Common myeloid progenitor, CD34-positive (primary cell): Measurements from ENCODE around the gene EPHA5.

ENCODE experiments used
- CTCF ChIA-PET: fragments of 350-600 bp; sonication (Branson Sonifier 250); formaldehyde crosslinking; loops from one replicate; lab custom pipeline; 2021; ENCODE audit warnings: antibody characterized with exemption; lab: Charles Lee
- POLR2A ChIA-PET: fragments of 350-600 bp; sonication (Branson Sonifier 250); formaldehyde crosslinking; loops from one replicate; lab custom pipeline; 2021; ENCODE audit warnings: antibody characterized with exemption; lab: Charles Lee
- DNase-seq, 3 donors: peaks; one replicate each; pipeline versions ENCODE4 v3.0.0 to v3.0.0-alpha.2; 2013
- H3K27ac ChIP-seq, 2 experiments: 1 replicate in 1 of 2; 2 replicates in 1 of 2; pipeline ENCODE4 v1.7.0; 2013; ENCODE audit warnings: inconsistent platforms in 2 of 2, low read length in 2 of 2, mild to moderate bottlenecking in 2 of 2, low read depth in 1 of 2, moderate library complexity in 1 of 2; ENCODE audit not compliant: severe bottlenecking in 2 of 2, insufficient read depth in 1 of 2, poor library complexity in 1 of 2
- H3K27me3 ChIP-seq, 5 experiments: replicated peaks in 2 of 5; 1 replicate in 3 of 5; 2 replicates in 2 of 5; pipeline versions ENCODE4 v1.6.1 to v1.7.0; 2013; ENCODE audit warnings: low read length in 4 of 5, mild to moderate bottlenecking in 2 of 5, moderate library complexity in 2 of 5, inconsistent platforms in 1 of 5; ENCODE audit not compliant: insufficient read depth in 5 of 5, control insufficient read depth in 4 of 5
- H3K36me3 ChIP-seq, 4 experiments: 1 replicate in 2 of 4; 2 replicates in 2 of 4; pipeline versions ENCODE4 v1.6.1 to v1.7.0; 2013; ENCODE audit warnings: low read length in 3 of 4, control low read depth in 1 of 4, mild to moderate bottlenecking in 1 of 4; ENCODE audit not compliant: control insufficient read depth in 4 of 4, insufficient read depth in 4 of 4
- H3K4me1 ChIP-seq, 4 experiments: 1 replicate in 3 of 4; 2 replicates in 1 of 4; pipeline versions ENCODE4 v1.6.1 to v1.7.1; 2013; ENCODE audit warnings: low read length in 3 of 4, mild to moderate bottlenecking in 3 of 4, control low read depth in 1 of 4, inconsistent platforms in 1 of 4, moderate library complexity in 1 of 4; ENCODE audit not compliant: control insufficient read depth in 4 of 4, insufficient read depth in 4 of 4; ENCODE audit errors: control extremely low read depth in 1 of 4
- H3K4me3 ChIP-seq, 7 experiments: 1 replicate in 4 of 7; 2 replicates in 3 of 7; pipeline versions ENCODE4 v1.5.1 to v1.7.0; 2013; ENCODE audit warnings: mild to moderate bottlenecking in 7 of 7, low read length in 6 of 7, moderate library complexity in 6 of 7, inconsistent platforms in 2 of 7, low read depth in 2 of 7, control low read depth in 1 of 7; ENCODE audit not compliant: insufficient read depth in 4 of 7, control insufficient read depth in 1 of 7; ENCODE audit errors: extremely low read depth in 1 of 7
- H3K9me3 ChIP-seq, 5 experiments: 1 replicate in 4 of 5; 2 replicates in 1 of 5; pipeline versions ENCODE4 v1.6.1 to v1.7.1; 2013; ENCODE audit warnings: low read length in 4 of 5, mild to moderate bottlenecking in 2 of 5, inconsistent platforms in 1 of 5, low read depth in 1 of 5, moderate library complexity in 1 of 5; ENCODE audit not compliant: control insufficient read depth in 4 of 5, insufficient read depth in 2 of 5; ENCODE audit errors: control extremely low read depth in 1 of 5
- WGBS: methylation state at CpG from one replicate; pipeline ENCODE4 v1.1.5; 2013; ENCODE audit not compliant: insufficient coverage; 5-methylcytosine and 5-hydroxymethylcytosine counted together

Gene EPHA5

DNA sequence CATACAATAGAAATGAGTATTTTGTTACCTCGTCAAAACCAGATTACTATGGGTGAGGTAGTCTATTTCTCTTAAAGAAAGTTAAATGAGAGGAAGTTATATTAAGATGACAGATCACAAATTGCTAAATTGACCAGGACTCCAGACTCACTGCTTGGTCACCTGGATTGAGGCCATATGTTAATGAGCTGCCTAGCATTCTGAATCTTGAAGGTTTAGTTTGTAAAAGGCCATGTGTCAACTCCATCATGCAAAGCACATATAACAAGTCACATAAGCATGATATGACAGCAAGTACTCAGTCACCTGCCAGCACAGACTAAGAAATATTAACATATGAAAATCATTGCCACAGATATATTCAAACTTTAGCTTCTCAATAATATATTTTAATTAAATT is 72.6 kb downstream of the EPHA5 start:
- no CpG with 5 or more reads among the region's 1 CpG for WGBS
- POLR2A ChIA-PET = interaction anchor here (0.6 kb wide), 1 partner anchor 21 kb away, joined by 3 read pairs; no protein-coding TSS in a partner anchor
- no peaks in the 10 kb centered on the region for H3K9me3 ChIP-seq
- no peaks in the 10 kb centered on the region for H3K4me1 ChIP-seq
- no peaks in the 10 kb centered on the region for H3K27me3 ChIP-seq
- DNase-seq = no peak
- H3K4me3 ChIP-seq = no peak overlapping the region
- H3K36me3 ChIP-seq = no peaks in the 10 kb centered on the region
- no peak overlapping the region for H3K27ac ChIP-seq
- CTCF ChIA-PET = no interaction called here

DNA sequence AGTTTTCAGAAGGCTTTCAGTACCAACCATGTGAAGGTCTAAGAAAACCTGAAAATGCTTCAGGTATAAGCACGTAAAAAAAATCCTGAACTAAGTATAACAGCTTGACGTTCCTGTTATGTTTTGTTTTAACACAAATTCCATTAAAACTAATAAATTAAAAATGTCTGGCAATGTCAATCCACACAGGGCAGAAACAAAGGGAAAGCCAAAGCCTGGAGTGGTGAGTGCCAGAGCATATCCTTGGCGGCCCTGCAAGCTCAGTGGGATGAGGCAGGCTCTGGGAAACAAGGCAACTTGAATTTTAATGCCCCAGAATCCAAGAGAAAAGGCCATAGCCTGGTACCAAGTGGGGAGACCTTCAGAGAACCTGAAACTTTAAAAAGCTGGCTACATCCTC is 78.2 kb downstream of the EPHA5 start:
- DNase-seq = no peak
- no peak overlapping the region for H3K27ac ChIP-seq
- no peaks in the 10 kb centered on the region for H3K9me3 ChIP-seq
- WGBS = 17% methylated on average over 1 of the region's 3 CpGs
- CTCF ChIA-PET = no interaction called here
- POLR2A ChIA-PET = no interaction called here
- no peak overlapping the region for H3K4me3 ChIP-seq
- H3K4me1 ChIP-seq = no peaks in the 10 kb centered on the region
- H3K36me3 ChIP-seq = no peaks in the 10 kb centered on the region
- no peaks in the 10 kb centered on the region for H3K27me3 ChIP-seq

DNA sequence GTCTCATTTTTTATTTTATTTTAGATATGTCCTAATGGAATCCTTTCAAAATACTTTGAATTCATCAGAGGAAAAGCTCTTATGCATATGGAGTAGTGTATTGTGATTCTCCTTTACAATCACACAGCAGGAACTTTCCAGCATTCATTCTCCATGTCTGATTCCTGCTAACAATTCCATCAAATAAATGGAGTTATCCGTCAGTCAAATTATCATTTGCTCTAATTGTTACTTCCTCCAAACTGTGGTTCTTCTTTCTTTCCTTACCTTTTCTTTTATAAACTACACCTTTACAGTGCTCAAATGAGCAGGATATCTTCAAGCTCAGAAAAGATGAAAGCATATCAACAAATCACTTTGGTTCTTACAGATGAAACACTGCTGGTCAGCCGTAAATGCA is 80.4 kb downstream of the EPHA5 start:
- H3K36me3 ChIP-seq = no peaks in the 10 kb centered on the region
- WGBS = 50% methylated on average over 1 of the region's 2 CpGs

DNA sequence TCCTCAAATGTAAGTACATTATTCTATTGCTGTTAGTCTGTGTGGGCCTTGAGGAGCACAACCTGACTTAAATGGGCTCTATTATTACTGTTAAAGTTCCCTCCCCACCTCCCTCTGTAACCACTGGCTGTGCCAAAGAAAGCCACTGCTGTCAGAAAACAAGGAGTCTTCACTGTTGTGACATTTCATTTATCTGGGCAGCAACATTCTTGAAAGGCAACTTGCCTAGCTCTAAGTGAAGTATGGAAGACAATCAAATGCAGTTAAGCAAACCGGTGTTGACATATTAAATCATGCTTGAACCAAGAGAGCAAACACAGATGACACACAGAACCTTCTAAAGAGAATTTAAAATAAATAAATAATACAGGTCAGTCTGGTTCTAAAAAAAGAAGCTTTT is 81.0 kb downstream of the EPHA5 start:
- no peaks in the 10 kb centered on the region for H3K36me3 ChIP-seq
- ChIA-PET POLR2A (no interaction called here), CTCF (interaction anchor here (1.4 kb wide), 1 partner anchor 12 kb away, joined by 4 read pairs; no protein-coding TSS in a partner anchor)
- H3K27me3 ChIP-seq = no peaks in the 10 kb centered on the region
- no peaks in the 10 kb centered on the region for H3K4me1 ChIP-seq
- H3K27ac ChIP-seq = no peak overlapping the region
- no peak for DNase-seq
- WGBS = no CpG with 5 or more reads among the region's 1 CpG
- no peak overlapping the region for H3K4me3 ChIP-seq
- H3K9me3 ChIP-seq = no peaks in the 10 kb centered on the region

More for the DNA sequence above, 80.4 kb downstream of the EPHA5 start:
- CTCF ChIA-PET = interaction anchor here (1.4 kb wide), 1 partner anchor 12 kb away, joined by 4 read pairs; no protein-coding TSS in a partner anchor
- no peak for DNase-seq
- Histone ChIP-seq H3K4me3 (no peak overlapping the region), H3K27ac (no peak overlapping the region), H3K27me3 (no peaks in the 10 kb centered on the region), H3K9me3 (no peaks in the 10 kb centered on the region), H3K4me1 (no peaks in the 10 kb centered on the region)
- POLR2A ChIA-PET = no interaction called here

DNA sequence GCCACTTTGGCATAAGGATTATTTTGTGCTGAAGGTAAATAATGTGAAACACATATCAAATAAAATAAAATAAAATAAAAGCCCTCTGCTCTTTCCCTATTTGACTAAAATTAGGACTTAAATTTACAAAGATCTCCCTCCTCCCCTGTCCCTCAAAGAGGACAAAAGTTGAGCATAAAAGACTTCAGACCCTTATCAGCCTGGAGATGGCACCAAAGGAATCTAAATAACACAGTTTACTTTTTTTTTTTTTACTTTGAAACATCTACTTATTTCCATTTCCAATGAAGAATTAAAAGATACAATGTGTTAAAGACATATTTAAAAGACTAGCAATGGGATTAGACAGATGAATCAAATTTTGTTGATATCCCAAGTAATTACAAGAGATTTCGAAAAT is 89.7 kb downstream of the EPHA5 start:
- ChIA-PET CTCF (no interaction called here), POLR2A (no interaction called here)
- DNase-seq = no peak
- Histone ChIP-seq H3K27ac (no peak overlapping the region), H3K36me3 (no peaks in the 10 kb centered on the region), H3K4me3 (no peak overlapping the region), H3K27me3 (no peaks in the 10 kb centered on the region), H3K9me3 (no peaks in the 10 kb centered on the region), H3K4me1 (no peaks in the 10 kb centered on the region)
- no CpG with 5 or more reads among the region's 1 CpG for WGBS

DNA sequence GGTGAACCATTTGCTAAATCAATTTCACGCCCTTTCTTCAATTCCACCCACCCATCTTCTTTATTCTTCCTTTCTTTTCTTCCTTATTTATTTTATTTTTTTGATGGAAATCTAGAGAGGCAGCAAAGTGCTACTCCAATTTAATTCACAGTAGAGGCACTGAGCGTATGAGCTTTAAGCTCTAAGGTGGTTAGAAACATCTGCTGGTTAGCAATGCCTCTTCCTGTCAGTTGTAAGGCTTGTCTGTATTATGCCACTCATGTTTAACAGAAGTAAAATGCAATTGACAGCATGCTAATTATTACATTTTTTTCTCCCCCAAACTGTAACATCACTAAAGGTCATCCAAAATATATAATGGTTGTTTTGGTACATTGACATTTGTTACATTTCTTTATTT is 103.8 kb downstream of the EPHA5 start:
- no peaks in the 10 kb centered on the region for H3K27me3 ChIP-seq
- H3K4me3 ChIP-seq = no peak overlapping the region
- no peak for DNase-seq
- ChIA-PET POLR2A (no interaction called here), CTCF (no interaction called here)
- no peaks in the 10 kb centered on the region for H3K36me3 ChIP-seq
- no peaks in the 10 kb centered on the region for H3K4me1 ChIP-seq
- WGBS = no CpG with 5 or more reads among the region's 2 CpGs
- H3K27ac ChIP-seq = no peak overlapping the region
- H3K9me3 ChIP-seq = no peaks in the 10 kb centered on the region

DNA sequence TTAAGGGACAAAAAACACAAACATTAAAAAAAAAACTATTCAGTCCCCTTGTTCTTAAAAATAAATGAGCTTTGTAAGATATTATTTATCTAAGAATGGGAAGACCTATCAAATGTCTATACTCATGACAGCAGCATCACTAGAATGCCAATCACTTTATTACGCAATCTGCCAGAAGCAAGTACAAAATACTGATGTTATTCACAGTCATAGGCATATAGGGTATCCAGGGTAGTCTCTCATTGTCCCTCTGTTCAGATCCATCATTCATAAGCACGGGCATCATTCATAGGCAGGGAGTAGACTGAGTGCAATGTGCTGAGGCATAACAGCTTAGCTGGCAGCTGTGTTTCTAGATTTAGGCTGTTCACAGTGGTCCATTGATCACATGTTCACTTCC is 109.1 kb downstream of the EPHA5 start:
- WGBS = 60% methylated on average over 1 of the region's 2 CpGs
- ChIA-PET POLR2A (no interaction called here), CTCF (interaction anchor here (0.5 kb wide), 1 partner anchor 632 kb away, joined by 3 read pairs; no protein-coding TSS in a partner anchor)
- Histone ChIP-seq H3K9me3 (no peaks in the 10 kb centered on the region), H3K36me3 (no peaks in the 10 kb centered on the region), H3K4me1 (no peaks in the 10 kb centered on the region), H3K4me3 (no peak overlapping the region), H3K27ac (no peak overlapping the region), H3K27me3 (no peaks in the 10 kb centered on the region)
- no peak for DNase-seq
